HepG2 (cell line): ENCODE measurements around the gene LCN12. TPM values are rescaled to one million over a fixed set of nuclear protein-coding genes. Genes with fewer than 3 reads are reported as not detected.

Source experiments
- DMAP1 ChIP-seq: IDR thresholded peaks from 2 replicates; pipeline ENCODE4 v1.6.1; 2016
- DPF2 ChIP-seq: sonication (generic); formaldehyde crosslinking; IDR thresholded peaks from 2 replicates; pipeline ENCODE4 v1.4.0; 2020; ENCODE audit warnings: mild to moderate bottlenecking, low read depth, missing genetic modification reagents, borderline replicate concordance
- HDAC1 ChIP-seq: sonication (generic); formaldehyde crosslinking; IDR thresholded peaks from 2 replicates; pipeline ENCODE4 v1.5.1; 2020; ENCODE audit warnings: mild to moderate bottlenecking, missing genetic modification reagents
- HIVEP1 ChIP-seq: sonication (generic); formaldehyde crosslinking; IDR thresholded peaks from 2 replicates; pipeline ENCODE4 v1.4.0; 2020; ENCODE audit warnings: mild to moderate bottlenecking, missing genetic modification reagents
- IKZF1 ChIP-seq: fragments of 450-650 bp; IDR thresholded peaks from 2 replicates; pipeline ENCODE4 v1.7.1; 2016
- SNAI1 ChIP-seq: sonication (generic); formaldehyde crosslinking; IDR thresholded peaks from 2 replicates; pipeline ENCODE4 v1.5.0; 2020; ENCODE audit warnings: mild to moderate bottlenecking, missing genetic modification reagents, borderline replicate concordance
- TCF7L2 ChIP-seq: IDR thresholded peaks from 2 replicates; pipeline ENCODE4 v1.6.1; 2011; ENCODE audit warnings: mild to moderate bottlenecking, low read depth, low read length, moderate library complexity
- ZNF326 ChIP-seq: sonication (generic); formaldehyde crosslinking; IDR thresholded peaks from 2 replicates; pipeline ENCODE4 v1.4.0; 2020; ENCODE audit warnings: missing genetic modification reagents, borderline replicate concordance
- ZNF367 ChIP-seq: sonication (generic); formaldehyde crosslinking; IDR thresholded peaks from 2 replicates; pipeline ENCODE4 v1.4.0; 2020; ENCODE audit warnings: missing genetic modification reagents, borderline replicate concordance
- polyA plus RNA-seq, 8 experiments: library from polyadenylated mRNA; depleted of rRNA in 3 of 8; stranded (reverse) in 7 of 8; unstranded in 1 of 8; fragments of >200 nt; fragmentation: Illumina TruSeq in 4 of 8; extraction: Trizol in 4 of 8; gene quantifications; 2 replicates each; pipeline versions ENCODE4 v1.2.1 to v1.2.3, GENCODE V29; 2011 to 2016; ENCODE audit warnings: low read depth in 4 of 8, missing spikeins in 1 of 8, mixed read lengths in 1 of 8; ENCODE audit not compliant: insufficient read depth in 1 of 8
- total RNA-seq, 5 experiments: library from RNA; depleted of rRNA; stranded (reverse); fragments of >200 nt; fragmentation: Illumina TruSeq; extraction: Trizol; gene quantifications; 2 replicates each; pipeline ENCODE4 v1.2.3, GENCODE V29; 2016; ENCODE audit warnings: low read depth in 1 of 5
- TF ChIP-seq, protein P1 (sequence below): sonication (generic); formaldehyde crosslinking; IDR thresholded peaks from 2 replicates; pipeline ENCODE4 v1.8.0; 2022; ENCODE audit warnings: missing genetic modification reagents, low read depth, mild to moderate bottlenecking, borderline replicate concordance
- TF ChIP-seq, protein P2 (sequence below): IDR thresholded peaks from 2 replicates; pipeline ENCODE4 v1.6.1; 2016; ENCODE audit warnings: missing compliant biosample characterization, missing genetic modification reagents, borderline replicate concordance
- TF ChIP-seq, protein P3 (sequence below): sonication (generic); formaldehyde crosslinking; IDR thresholded peaks from 2 replicates; pipeline ENCODE4 v1.5.1; 2020; ENCODE audit warnings: missing genetic modification reagents, mild to moderate bottlenecking, borderline replicate concordance
- TF ChIP-seq, protein P4 (sequence below): sonication (generic); formaldehyde crosslinking; IDR thresholded peaks from 2 replicates; pipeline ENCODE4 v1.5.0; 2020; ENCODE audit warnings: missing genetic modification reagents
- TF ChIP-seq, protein P5 (sequence below), 2 experiments: fragments of 450-650 bp in 1 of 2; sonication (generic) in 1 of 2; formaldehyde crosslinking in 1 of 2; IDR thresholded peaks; 2 replicates each; pipeline versions ENCODE4 v1.6.1 to v1.8.0; 2016 to 2022; ENCODE audit warnings: antibody characterized with exemption in 1 of 2, mild to moderate bottlenecking in 1 of 2, missing genetic modification reagents in 1 of 2

Gene LCN12
- total and polyA plus RNA-seq, 2 of the 13 experiments (the other 11 are each of a cell fraction or from before 2014, with no cell fraction given), result 3.4 to 6.9 TPM

DNA sequence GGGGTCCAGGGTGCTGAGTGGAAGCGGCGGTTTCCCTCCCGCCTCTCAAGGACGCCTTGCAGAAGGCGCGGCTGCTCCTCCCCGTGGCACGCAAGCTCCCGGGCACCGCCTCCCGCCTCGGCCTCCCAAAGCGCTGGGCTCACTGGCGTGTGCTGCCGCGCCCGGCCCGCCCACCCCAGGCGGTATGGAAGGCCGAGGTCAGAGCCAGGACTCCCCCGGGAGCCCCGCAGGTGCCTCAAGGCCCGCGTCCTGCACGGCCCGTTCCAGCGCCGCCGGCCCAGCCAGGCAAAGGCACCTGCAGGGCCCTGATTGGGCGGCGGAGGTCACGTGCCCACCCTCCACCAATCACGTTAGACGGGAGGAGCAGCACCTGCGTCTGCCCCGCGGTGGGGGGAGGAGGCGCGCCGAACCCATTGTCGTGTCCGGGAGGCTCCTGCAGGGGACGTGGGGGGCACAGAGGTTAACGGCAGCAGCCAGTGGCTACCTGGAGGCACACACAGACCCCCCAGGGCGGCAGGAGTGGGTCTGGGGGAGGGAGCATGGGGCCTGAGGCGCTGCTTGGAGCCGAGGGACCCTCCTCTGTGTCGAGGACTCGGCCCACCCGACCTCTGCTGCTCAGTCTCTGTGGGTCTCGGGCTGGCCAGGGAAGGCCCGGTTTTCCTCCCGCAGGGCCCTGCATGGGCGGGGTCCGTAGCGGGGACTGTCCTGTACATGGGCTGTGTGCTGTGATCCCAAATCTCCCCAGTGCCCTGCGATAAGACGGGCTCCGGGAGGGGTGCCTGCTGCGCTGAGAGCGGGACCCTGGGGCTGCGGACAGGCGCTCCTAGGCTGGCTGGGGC lies 2.0 kb upstream of the LCN12 start (continued):
- TF ChIP-seq, protein P1, sequence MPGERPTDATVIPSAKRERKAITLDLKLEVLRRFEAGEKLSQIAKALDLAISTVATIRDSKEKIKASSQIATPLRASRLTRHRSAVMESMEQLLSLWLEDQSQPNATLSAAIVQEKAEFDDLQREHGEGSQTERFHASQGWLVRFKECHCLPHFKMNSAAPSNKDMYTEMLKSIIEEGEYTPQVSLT (CRISPR knock-in tag), result no peak; the same call in 1 of the 2 replicates
- TF ChIP-seq DPF2 (CRISPR knock-in tag), result no peak
- TF ChIP-seq, protein P2, sequence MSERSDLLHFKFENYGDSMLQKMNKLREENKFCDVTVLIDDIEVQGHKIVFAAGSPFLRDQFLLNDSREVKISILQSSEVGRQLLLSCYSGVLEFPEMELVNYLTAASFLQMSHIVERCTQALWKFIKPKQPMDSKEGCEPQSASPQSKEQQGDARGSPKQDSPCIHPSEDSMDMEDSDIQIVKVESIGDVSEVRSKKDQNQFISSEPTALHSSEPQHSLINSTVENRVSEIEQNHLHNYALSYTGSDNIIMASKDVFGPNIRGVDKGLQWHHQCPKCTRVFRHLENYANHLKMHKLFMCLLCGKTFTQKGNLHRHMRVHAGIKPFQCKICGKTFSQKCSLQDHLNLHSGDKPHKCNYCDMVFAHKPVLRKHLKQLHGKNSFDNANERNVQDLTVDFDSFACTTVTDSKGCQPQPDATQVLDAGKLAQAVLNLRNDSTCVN (CRISPR knock-in tag), result no peak
- TF ChIP-seq, protein P3, sequence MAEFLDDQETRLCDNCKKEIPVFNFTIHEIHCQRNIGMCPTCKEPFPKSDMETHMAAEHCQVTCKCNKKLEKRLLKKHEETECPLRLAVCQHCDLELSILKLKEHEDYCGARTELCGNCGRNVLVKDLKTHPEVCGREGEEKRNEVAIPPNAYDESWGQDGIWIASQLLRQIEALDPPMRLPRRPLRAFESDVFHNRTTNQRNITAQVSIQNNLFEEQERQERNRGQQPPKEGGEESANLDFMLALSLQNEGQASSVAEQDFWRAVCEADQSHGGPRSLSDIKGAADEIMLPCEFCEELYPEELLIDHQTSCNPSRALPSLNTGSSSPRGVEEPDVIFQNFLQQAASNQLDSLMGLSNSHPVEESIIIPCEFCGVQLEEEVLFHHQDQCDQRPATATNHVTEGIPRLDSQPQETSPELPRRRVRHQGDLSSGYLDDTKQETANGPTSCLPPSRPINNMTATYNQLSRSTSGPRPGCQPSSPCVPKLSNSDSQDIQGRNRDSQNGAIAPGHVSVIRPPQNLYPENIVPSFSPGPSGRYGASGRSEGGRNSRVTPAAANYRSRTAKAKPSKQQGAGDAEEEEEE (CRISPR knock-in tag), result 0 out of 2 replicates have a peak, but pooled peaks have one; percentile 73
- TF ChIP-seq HDAC1, result peak; percentile 86
- no peak for TF ChIP-seq ZNF326 (CRISPR knock-in tag)
- no peak for TF ChIP-seq ZNF367 (CRISPR knock-in tag)
- TF ChIP-seq, protein P4, sequence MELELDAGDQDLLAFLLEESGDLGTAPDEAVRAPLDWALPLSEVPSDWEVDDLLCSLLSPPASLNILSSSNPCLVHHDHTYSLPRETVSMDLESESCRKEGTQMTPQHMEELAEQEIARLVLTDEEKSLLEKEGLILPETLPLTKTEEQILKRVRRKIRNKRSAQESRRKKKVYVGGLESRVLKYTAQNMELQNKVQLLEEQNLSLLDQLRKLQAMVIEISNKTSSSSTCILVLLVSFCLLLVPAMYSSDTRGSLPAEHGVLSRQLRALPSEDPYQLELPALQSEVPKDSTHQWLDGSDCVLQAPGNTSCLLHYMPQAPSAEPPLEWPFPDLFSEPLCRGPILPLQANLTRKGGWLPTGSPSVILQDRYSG (CRISPR knock-in tag), result 0 out of 2 replicates have a peak, but pooled peaks have one; percentile 64
- TF ChIP-seq SNAI1 (CRISPR knock-in tag), result peak; percentile 58
- TF ChIP-seq DMAP1 (CRISPR knock-in tag), result peak; percentile 90
- no peak for TF ChIP-seq TCF7L2
- TF ChIP-seq, protein P5, sequence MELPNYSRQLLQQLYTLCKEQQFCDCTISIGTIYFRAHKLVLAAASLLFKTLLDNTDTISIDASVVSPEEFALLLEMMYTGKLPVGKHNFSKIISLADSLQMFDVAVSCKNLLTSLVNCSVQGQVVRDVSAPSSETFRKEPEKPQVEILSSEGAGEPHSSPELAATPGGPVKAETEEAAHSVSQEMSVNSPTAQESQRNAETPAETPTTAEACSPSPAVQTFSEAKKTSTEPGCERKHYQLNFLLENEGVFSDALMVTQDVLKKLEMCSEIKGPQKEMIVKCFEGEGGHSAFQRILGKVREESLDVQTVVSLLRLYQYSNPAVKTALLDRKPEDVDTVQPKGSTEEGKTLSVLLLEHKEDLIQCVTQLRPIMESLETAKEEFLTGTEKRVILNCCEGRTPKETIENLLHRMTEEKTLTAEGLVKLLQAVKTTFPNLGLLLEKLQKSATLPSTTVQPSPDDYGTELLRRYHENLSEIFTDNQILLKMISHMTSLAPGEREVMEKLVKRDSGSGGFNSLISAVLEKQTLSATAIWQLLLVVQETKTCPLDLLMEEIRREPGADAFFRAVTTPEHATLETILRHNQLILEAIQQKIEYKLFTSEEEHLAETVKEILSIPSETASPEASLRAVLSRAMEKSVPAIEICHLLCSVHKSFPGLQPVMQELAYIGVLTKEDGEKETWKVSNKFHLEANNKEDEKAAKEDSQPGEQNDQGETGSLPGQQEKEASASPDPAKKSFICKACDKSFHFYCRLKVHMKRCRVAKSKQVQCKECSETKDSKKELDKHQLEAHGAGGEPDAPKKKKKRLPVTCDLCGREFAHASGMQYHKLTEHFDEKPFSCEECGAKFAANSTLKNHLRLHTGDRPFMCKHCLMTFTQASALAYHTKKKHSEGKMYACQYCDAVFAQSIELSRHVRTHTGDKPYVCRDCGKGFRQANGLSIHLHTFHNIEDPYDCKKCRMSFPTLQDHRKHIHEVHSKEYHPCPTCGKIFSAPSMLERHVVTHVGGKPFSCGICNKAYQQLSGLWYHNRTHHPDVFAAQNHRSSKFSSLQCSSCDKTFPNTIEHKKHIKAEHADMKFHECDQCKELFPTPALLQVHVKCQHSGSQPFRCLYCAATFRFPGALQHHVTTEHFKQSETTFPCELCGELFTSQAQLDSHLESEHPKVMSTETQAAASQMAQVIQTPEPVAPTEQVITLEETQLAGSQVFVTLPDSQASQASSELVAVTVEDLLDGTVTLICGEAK (IDR thresholded peaks at IDR 0.05), result no peak
- TF ChIP-seq, protein P5 (CRISPR knock-in tag; IDR thresholded peaks at IDR 0.05), result peak; percentile 46; the same call in 1 of the 2 replicates
- TF ChIP-seq HIVEP1 (CRISPR knock-in tag), result peak; percentile 66
- no peak for TF ChIP-seq IKZF1
